Keratinocyte (primary cell): ENCODE results near the gene COL25A1. TPM values are rescaled to one million over a fixed set of nuclear protein-coding genes. Genes with fewer than 3 reads are reported as not detected.

ENCODE experiments used
- DNase-seq: peaks from one replicate; pipeline ENCODE4 v3.0.0-alpha.2; 2011; ENCODE audit warnings: low read depth, missing footprints, low spot score
- FAIRE-seq: peaks from 2 replicates; lab custom pipeline; 2011; peaks lifted over from hg19 to GRCh38; lab: Jason Lieb, UNC
- H2AFZ ChIP-seq: 2 replicates; pipeline ENCODE4 v1.6.0; 2012; ENCODE audit warnings: low read length, control low read depth, inconsistent platforms; ENCODE audit not compliant: control insufficient read depth
- H3K27ac ChIP-seq: 2 replicates; pipeline ENCODE4 v1.5.1; 2011; ENCODE audit warnings: low read length; ENCODE audit not compliant: control insufficient read depth, insufficient read depth
- H3K27me3 ChIP-seq: 3 replicates; pipeline ENCODE4 v1.6.0; 2011; ENCODE audit warnings: low read length; ENCODE audit not compliant: control insufficient read depth, insufficient read depth; ENCODE audit errors: extremely low read depth
- H3K36me3 ChIP-seq, 2 experiments: 2 replicates in 1 of 2; 3 replicates in 1 of 2; pipeline ENCODE4 v1.5.1; 2011; ENCODE audit warnings: low read length in 2 of 2, mild to moderate bottlenecking in 1 of 2; ENCODE audit not compliant: control insufficient read depth in 2 of 2, insufficient read depth in 2 of 2; ENCODE audit errors: extremely low read depth in 1 of 2
- H3K4me1 ChIP-seq: 3 replicates; pipeline ENCODE4 v1.5.1; 2011; ENCODE audit warnings: low read length; ENCODE audit not compliant: control insufficient read depth, insufficient read depth; ENCODE audit errors: extremely low read depth
- H3K4me2 ChIP-seq: 3 replicates; pipeline ENCODE4 v1.6.0; 2011; ENCODE audit warnings: low read depth, low read length; ENCODE audit not compliant: control insufficient read depth, insufficient read depth; ENCODE audit errors: extremely low read depth
- H3K4me3 ChIP-seq, 3 experiments: fragments of 200-600 bp in 1 of 3; sonication (generic) in 1 of 3; 2 replicates in 2 of 3; 3 replicates in 1 of 3; pipeline ENCODE4 v1.5.1; 2011 to 2016; ENCODE audit warnings: low read length in 3 of 3, mild to moderate bottlenecking in 3 of 3, control low read depth in 2 of 3, inconsistent platforms in 1 of 3, low read depth in 1 of 3, mixed read lengths in 1 of 3, mixed run types in 1 of 3, moderate library complexity in 1 of 3; ENCODE audit not compliant: control insufficient read depth in 2 of 3, insufficient read depth in 2 of 3; ENCODE audit errors: extremely low read depth in 1 of 3
- H3K79me2 ChIP-seq: 2 replicates; pipeline ENCODE4 v1.6.0; 2012; ENCODE audit warnings: low read length; ENCODE audit not compliant: control insufficient read depth, insufficient read depth
- H3K9ac ChIP-seq: 3 replicates; pipeline ENCODE4 v1.6.0; 2011; ENCODE audit warnings: low read length; ENCODE audit not compliant: control insufficient read depth, insufficient read depth; ENCODE audit errors: extremely low read depth
- H3K9me1 ChIP-seq: 3 replicates; pipeline ENCODE4 v1.6.0; 2011; ENCODE audit warnings: low read length; ENCODE audit not compliant: control insufficient read depth, insufficient read depth; ENCODE audit errors: extremely low read depth
- H3K9me3 ChIP-seq: 2 replicates; pipeline ENCODE4 v1.5.1; 2012; ENCODE audit warnings: low read depth, low read length; ENCODE audit not compliant: control insufficient read depth
- H4K20me1 ChIP-seq: 3 replicates; pipeline ENCODE4 v1.6.0; 2011; ENCODE audit warnings: low read length; ENCODE audit not compliant: control insufficient read depth, insufficient read depth; ENCODE audit errors: extremely low read depth
- EZH2 ChIP-seq: IDR thresholded peaks from one replicate; pipeline ENCODE4 v1.6.1; 2012; ENCODE audit warnings: inconsistent platforms, mild to moderate bottlenecking, low read length, moderate library complexity
- dilution Hi-C: fragments of 300-500 bp; cut with MboI; formaldehyde crosslinking; loops from one replicate; pipeline ENCODE4 v1.7.0; 2020; ENCODE audit warnings: low sequenced_read_pairs; ENCODE audit not compliant: extremely low pct_ligation_motif_present
- polyA plus RNA-seq, 5 experiments: library from polyadenylated mRNA; depleted of rRNA in 3 of 5; stranded (reverse) in 3 of 5; stranded (forward) in 1 of 5; unstranded in 1 of 5; fragments of >200 nt; gene quantifications; 1 replicate in 1 of 5; 2 replicates in 3 of 5; 3 replicates in 1 of 5; pipeline versions ENCODE4 v1.2.1 to v1.2.3, GENCODE V29; 2011 to 2012; ENCODE audit warnings: missing spikeins in 2 of 5, low read depth in 1 of 5, low replicate concordance in 1 of 5
- TF ChIP-seq, protein P1 (sequence below), 3 experiments: IDR thresholded peaks in 1 of 3; conservative IDR thresholded peaks in 1 of 3; optimal IDR thresholded peaks in 1 of 3; 2 replicates in 2 of 3; 3 replicates in 1 of 3; pipeline versions ENCODE3 to v1.5.1; 2011; ENCODE audit warnings: low read length in 3 of 3, mild to moderate bottlenecking in 3 of 3, moderate library complexity in 2 of 3, control low read depth in 1 of 3, inconsistent platforms in 1 of 3; ENCODE audit not compliant: insufficient read depth in 2 of 3; ENCODE audit errors: extremely low read depth in 1 of 3

The COL25A1 gene
- polyA plus RNA-seq, 1 donor (not counting 4 experiments of a cell fraction or from before 2014, with no cell fraction given): not detected

DNA sequence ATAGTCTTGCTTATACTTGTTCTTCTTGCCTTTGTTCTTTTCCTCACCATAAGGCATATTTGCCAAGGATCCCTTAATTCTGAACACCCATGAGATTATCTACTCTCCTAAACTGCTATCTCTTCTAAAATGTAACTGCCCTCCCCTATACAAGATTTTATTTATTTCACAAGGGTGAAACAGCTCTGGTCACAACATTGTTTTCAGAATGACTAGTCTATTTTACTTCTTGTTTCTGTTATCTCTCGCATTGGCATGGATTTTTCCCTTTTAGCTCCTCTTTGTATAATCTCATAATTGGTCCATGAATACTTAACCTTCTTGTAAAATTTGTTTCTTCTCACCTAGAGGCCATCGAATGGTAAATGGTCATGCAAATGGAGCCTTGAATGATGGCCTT lies 17.2 kb upstream of the COL25A1 start:
- Histone ChIP-seq H3K4me1 (no peaks in the 10 kb centered on the region), H4K20me1 (no peaks in the 10 kb centered on the region), H3K36me3 (no peaks in the 10 kb centered on the region), H3K9ac (no peak overlapping the region), H3K27ac (no peak overlapping the region), H3K4me2 (no peak overlapping the region), H3K4me3 (no peak overlapping the region), H2AFZ (no peak overlapping the region), H3K27me3 (no peaks in the 10 kb centered on the region), H3K9me1 (no peaks in the 10 kb centered on the region), H3K79me2 (no peaks in the 10 kb centered on the region), H3K9me3 (peaks cover 2% of the 10 kb centered on the region)
- dilution Hi-C loops: no loop called here
- no peak for DNase-seq
- TF ChIP-seq EZH2: no peak
- TF ChIP-seq, protein P1, sequence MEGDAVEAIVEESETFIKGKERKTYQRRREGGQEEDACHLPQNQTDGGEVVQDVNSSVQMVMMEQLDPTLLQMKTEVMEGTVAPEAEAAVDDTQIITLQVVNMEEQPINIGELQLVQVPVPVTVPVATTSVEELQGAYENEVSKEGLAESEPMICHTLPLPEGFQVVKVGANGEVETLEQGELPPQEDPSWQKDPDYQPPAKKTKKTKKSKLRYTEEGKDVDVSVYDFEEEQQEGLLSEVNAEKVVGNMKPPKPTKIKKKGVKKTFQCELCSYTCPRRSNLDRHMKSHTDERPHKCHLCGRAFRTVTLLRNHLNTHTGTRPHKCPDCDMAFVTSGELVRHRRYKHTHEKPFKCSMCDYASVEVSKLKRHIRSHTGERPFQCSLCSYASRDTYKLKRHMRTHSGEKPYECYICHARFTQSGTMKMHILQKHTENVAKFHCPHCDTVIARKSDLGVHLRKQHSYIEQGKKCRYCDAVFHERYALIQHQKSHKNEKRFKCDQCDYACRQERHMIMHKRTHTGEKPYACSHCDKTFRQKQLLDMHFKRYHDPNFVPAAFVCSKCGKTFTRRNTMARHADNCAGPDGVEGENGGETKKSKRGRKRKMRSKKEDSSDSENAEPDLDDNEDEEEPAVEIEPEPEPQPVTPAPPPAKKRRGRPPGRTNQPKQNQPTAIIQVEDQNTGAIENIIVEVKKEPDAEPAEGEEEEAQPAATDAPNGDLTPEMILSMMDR (optimal IDR thresholded peaks at IDR 0.05 in 1 of 3, IDR thresholded peaks at IDR 0.05 in 1 of 3, conservative IDR thresholded peaks at IDR 0.05 in 1 of 3; ENCODE audit: extremely low read depth in 1 of 3, insufficient read depth in 2 of 3, low read length in 3 of 3): no peak
- FAIRE-seq: no peak

DNA sequence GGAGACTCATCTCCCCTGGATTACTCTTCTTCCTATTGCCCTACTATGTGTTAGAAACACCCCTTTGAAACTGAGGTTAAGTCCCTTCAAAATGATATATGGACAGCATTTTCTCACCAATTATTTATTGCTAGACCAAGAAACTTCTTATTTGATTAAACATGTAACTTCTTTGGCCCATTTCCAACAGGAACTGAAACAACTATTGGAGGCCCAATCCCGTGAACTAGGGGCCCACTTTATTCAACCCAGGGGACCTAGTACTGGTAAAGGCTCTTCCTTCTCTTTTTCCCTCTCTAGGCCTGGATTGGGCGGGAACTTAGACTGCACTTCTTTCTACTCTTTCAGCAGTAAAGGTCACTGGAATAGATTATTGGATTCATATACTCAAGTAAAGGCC lies 16.7 kb upstream of the COL25A1 start:
- TF ChIP-seq, protein P1 (optimal IDR thresholded peaks at IDR 0.05 in 1 of 3, IDR thresholded peaks at IDR 0.05 in 1 of 3, conservative IDR thresholded peaks at IDR 0.05 in 1 of 3; ENCODE audit: extremely low read depth in 1 of 3, insufficient read depth in 2 of 3, low read length in 3 of 3): no peak
- TF ChIP-seq EZH2: no peak
- Histone ChIP-seq H2AFZ (no peak overlapping the region), H3K9ac (no peak overlapping the region), H3K36me3 (no peaks in the 10 kb centered on the region), H3K9me1 (no peaks in the 10 kb centered on the region), H3K4me1 (no peaks in the 10 kb centered on the region), H3K27ac (no peak overlapping the region), H3K4me3 (no peak overlapping the region), H3K79me2 (no peaks in the 10 kb centered on the region), H3K4me2 (no peak overlapping the region), H4K20me1 (no peaks in the 10 kb centered on the region), H3K27me3 (no peaks in the 10 kb centered on the region), H3K9me3 (peaks cover 2% of the 10 kb centered on the region)
- FAIRE-seq (no peak), DNase-seq (no peak)
- dilution Hi-C loops: no loop called here
